HG03139 (cell line): Measurements from ENCODE around the gene SERPINA12.

ENCODE experiments used
- ATAC-seq: cut with Tn5 transposase; IDR thresholded peaks from one replicate; pipeline ENCODE4 v1.9.1; 2021; ENCODE audit not compliant: unreplicated experiment

The SERPINA12 gene

DNA sequence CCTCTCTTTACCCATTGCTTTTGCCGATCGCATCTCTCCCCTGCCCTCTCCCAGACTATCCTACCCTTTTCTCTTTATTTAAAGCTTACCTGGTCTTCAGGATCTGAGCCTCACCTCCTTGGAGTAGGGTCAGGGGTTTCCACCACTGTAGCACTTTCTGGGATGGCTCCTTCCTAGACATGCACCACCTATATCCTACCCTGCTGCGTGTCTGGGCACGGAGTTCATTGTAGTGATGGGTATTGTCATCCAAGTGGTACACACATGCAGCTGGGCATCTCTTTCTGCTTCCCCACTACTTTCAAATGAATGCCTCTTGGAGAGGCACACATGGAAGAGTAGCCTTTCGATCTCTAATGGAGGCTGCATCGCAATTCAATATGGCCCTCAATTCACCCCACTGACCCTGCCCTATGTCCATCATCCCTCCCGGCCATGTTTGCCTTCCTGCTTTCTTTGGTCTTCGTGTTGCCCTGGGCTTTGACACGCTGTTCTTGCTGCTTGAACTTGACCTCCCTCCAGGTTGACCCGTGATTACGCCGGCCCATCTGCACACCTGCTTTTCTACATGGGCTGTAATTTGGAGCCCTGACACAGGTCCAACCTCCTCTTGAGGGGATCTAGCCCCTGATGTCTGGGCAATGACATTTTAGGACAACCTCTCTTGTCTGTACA is 67.6 kb downstream of the SERPINA12 start:
- no peak for ATAC-seq

DNA sequence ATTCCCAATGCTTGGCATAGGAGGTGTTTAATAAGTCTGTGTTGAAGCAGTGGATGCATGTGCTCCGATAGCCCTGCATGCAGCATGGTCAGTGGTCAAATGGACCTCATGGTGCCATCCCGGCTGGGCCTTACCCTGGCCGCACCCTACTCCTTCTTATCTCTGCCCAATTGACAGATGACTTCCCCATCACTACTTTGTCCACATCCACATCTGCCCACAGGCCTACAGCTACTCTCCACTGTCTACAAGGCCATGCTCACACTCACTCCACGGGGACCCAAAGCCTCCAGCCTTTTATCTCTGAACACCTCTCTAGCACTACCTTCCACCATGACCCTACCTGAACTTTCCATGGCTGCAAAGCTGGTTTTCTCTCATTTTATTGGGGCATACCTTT is 68.1 kb downstream of the SERPINA12 start:
- ATAC-seq, result no peak

DNA sequence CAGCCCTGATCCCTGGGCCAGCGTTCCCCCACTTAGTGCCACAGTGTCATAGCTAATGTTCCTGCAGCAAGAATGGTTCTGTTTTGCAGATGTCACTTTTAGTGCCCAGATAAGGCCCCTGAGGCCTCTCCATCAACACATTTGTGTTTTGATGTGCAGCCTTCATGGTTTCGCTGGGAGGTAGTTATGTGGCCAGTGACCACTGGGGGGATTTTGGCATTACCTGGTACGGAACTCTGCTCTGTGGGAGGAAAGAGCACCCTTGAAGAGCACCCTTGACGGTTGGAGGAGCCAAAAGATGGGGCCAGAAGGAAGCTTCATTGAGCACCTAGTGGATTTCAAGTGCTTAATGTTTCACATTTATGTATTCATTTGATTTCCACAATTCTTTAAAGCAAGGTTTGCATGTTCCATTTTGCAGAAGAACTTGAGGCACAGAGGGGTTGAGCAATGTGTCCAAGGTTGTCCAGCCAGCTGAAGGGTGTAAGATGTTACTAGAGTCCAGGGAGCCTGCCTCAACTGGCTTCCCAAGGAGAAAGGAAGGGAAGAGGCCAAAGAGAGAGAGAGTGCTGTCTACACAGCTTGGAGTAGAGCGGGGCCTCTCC is 69.7 kb downstream of the SERPINA12 start:
- no peak for ATAC-seq
